ENCODE data around the gene FANCB.

Gene FANCB

DNA sequence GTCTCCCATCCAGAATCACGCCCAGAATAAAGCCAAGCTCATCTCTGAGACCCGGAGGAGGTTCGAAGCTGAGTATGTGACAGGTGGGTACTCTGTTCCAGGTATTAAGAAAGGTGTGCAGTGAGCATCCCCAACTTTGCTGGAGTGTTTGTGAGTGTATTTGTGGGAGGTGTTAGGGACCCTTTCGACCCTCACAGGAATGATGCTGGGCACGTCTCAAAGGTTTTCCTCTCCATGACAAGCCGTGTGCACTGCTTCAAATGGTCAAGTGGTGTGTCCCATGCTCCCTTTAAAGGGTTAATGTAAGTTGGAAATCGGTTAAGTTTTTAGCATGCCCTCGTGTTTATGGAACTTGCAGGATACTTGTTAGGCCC is 794 bp upstream of the FANCB start:
- WGBS, 2 donors (ENCODE audit: extremely low coverage in 2 of 2, insufficient read length in 2 of 2, insufficient replicate concordance in 1 of 2): no CpG with 5 or more reads among the region's 8 CpGs

DNA sequence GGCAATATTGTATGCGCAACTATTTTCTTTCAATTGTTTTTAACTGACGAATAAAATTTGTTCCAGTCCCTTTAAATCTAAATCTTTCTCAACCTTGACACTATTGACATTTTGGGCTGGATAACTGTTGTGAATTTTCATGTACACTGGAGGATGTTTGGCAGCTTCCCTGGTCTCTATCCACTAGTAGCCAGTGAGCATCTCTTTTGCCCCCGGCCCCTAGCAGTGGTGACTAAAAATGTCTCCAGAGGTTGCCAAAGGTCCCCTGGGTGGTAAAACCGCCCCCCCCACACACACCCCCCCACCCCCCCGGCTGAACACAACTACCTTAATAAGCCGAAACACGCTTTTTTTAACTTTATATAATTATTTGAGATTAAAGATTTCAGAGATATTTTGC is 514 bp downstream of the FANCB start:
- Histone ChIP-seq H3K14ac (ENCODE audit: low read length) (no peak overlapping the region), H4K91ac (ENCODE audit: low read depth, low read length, poor library complexity) (no peak overlapping the region), H3K4ac (ENCODE audit: low read length) (no peak overlapping the region), H3K23ac (ENCODE audit: low read depth, low read length, poor library complexity) (no peak overlapping the region), H2AFZ (ENCODE audit: low read length) (peak overlapping the region; percentile 89), H2BK15ac (ENCODE audit: low read length) (no peak overlapping the region), H3K4me2 (ENCODE audit: insufficient read depth, low read length, poor library complexity, severe bottlenecking) (no peak overlapping the region), H3K9ac (ENCODE audit: low read depth, low read length, poor library complexity) (no peak overlapping the region), H3K36me3 (replicated peaks in 1 of 2; ENCODE audit: control insufficient read depth in 2 of 2, insufficient read depth in 2 of 2, low read length in 2 of 2) (peaks cover 0 to 10% of the 10 kb centered on the region in 2 donors), H3K18ac (ENCODE audit: low read length) (no peak overlapping the region), H3K27me3 (ENCODE audit: control insufficient read depth in 3 of 3, insufficient read depth in 3 of 3, low read depth in 1 of 3, low read length in 3 of 3) (no peaks in the 10 kb centered on the region), H4K8ac (ENCODE audit: low read depth, low read length) (no peak overlapping the region), H3K4me1 (ENCODE audit: control insufficient read depth in 2 of 2, insufficient read depth in 1 of 2, low read depth in 1 of 2, low read length in 2 of 2) (peaks cover 0 to 4% of the 10 kb centered on the region in 2 donors), H3K27ac (replicated peaks; ENCODE audit: low read length) (no peak overlapping the region), H2BK12ac (ENCODE audit: low read length) (no peak overlapping the region), H2AK5ac (ENCODE audit: low read depth, low read length) (no peak overlapping the region), H2BK120ac (ENCODE audit: low read depth, low read length) (no peak overlapping the region), H3K79me1 (ENCODE audit: low read depth, low read length) (no peaks in the 10 kb centered on the region), H2BK5ac (ENCODE audit: low read length) (no peak overlapping the region), H3K9me3 (replicated peaks in 1 of 2; ENCODE audit: control insufficient read depth in 2 of 2, insufficient read depth in 1 of 2, low read depth in 1 of 2, low read length in 2 of 2) (peaks cover 0 to 12% of the 10 kb centered on the region in 2 donors), H3K4me3 (ENCODE audit: low read length in 2 of 2) (peak overlapping the region in 1 of 2 donors; percentile 80)
- DNase-seq (ENCODE audit: low spot score): no peak
- no CpG with 5 or more reads among the region's 7 CpGs for WGBS, 2 donors (ENCODE audit: extremely low coverage in 2 of 2, insufficient read length in 2 of 2, insufficient replicate concordance in 1 of 2)

More for the DNA sequence above, 794 bp upstream of the FANCB start:
- no peak overlapping the region for H4K8ac ChIP-seq (ENCODE audit: low read depth, low read length)
- H2BK5ac ChIP-seq (ENCODE audit: low read length): no peak overlapping the region
- no peak overlapping the region for H3K23ac ChIP-seq (ENCODE audit: low read depth, low read length, poor library complexity)
- H3K9me3 ChIP-seq (replicated peaks in 1 of 2; ENCODE audit: control insufficient read depth in 2 of 2, insufficient read depth in 1 of 2, low read depth in 1 of 2, low read length in 2 of 2): peaks cover 0 to under 1% of the 10 kb centered on the region in 2 donors
- no peaks in the 10 kb centered on the region for H3K79me1 ChIP-seq (ENCODE audit: low read depth, low read length)
- H2AK5ac ChIP-seq (ENCODE audit: low read depth, low read length): no peak overlapping the region
- peak overlapping the region; percentile 63 for H3K9ac ChIP-seq (ENCODE audit: low read depth, low read length, poor library complexity)
- no peak overlapping the region for H2BK15ac ChIP-seq (ENCODE audit: low read length)
- H2BK120ac ChIP-seq (ENCODE audit: low read depth, low read length): no peak overlapping the region
- H2BK12ac ChIP-seq (ENCODE audit: low read length): no peak overlapping the region
- DNase-seq (ENCODE audit: low spot score): no peak
- peaks cover 0 to 4% of the 10 kb centered on the region in 2 donors for H3K4me1 ChIP-seq (ENCODE audit: control insufficient read depth in 2 of 2, insufficient read depth in 1 of 2, low read depth in 1 of 2, low read length in 2 of 2)
- H3K27me3 ChIP-seq (ENCODE audit: control insufficient read depth in 3 of 3, insufficient read depth in 3 of 3, low read depth in 1 of 3, low read length in 3 of 3): no peaks in the 10 kb centered on the region
- H2AFZ ChIP-seq (ENCODE audit: low read length): peak overlapping the region; percentile 90
- peak overlapping the region; percentile 54 to 96 for H3K4me3 ChIP-seq (ENCODE audit: low read length in 2 of 2)
- H3K14ac ChIP-seq (ENCODE audit: low read length): no peak overlapping the region
- no peak overlapping the region for H3K4ac ChIP-seq (ENCODE audit: low read length)
- H3K36me3 ChIP-seq (replicated peaks in 1 of 2; ENCODE audit: control insufficient read depth in 2 of 2, insufficient read depth in 2 of 2, low read length in 2 of 2): peaks cover 0 to 2% of the 10 kb centered on the region in 2 donors
- H4K91ac ChIP-seq (ENCODE audit: low read depth, low read length, poor library complexity): no peak overlapping the region
- H3K4me2 ChIP-seq (ENCODE audit: insufficient read depth, low read length, poor library complexity, severe bottlenecking): peak overlapping the region; percentile 37
- H3K18ac ChIP-seq (ENCODE audit: low read length): peak overlapping the region; percentile 80
- peak overlapping the region; percentile 68 for H3K27ac ChIP-seq (replicated peaks; ENCODE audit: low read length)

DNA sequence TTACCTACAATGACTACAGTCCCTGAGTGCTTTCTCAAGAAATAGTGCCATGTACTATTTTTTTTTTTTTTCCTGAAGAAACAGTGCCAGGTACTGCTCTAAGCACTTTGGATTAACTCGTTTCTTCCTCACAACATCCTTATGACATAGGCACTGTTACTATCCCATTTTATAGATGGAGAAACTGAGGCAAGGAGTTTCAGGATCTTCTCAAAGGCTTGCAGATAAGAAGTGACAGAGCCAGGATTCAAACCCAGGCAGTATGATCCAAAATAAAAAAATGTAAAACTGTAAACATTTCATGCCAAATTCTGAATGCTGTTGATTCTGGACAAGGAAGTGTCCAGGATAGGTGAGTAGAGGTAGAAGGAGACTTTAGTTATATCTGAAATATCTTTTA is 1.1 kb downstream of the FANCB start:
- no peak overlapping the region for H3K23ac ChIP-seq (ENCODE audit: low read depth, low read length, poor library complexity)
- H3K27ac ChIP-seq (replicated peaks; ENCODE audit: low read length): no peak overlapping the region
- no peak overlapping the region for H3K18ac ChIP-seq (ENCODE audit: low read length)
- H2AK5ac ChIP-seq (ENCODE audit: low read depth, low read length): no peak overlapping the region
- H2AFZ ChIP-seq (ENCODE audit: low read length): no peak overlapping the region
- no peaks in the 10 kb centered on the region for H3K27me3 ChIP-seq (ENCODE audit: control insufficient read depth in 3 of 3, insufficient read depth in 3 of 3, low read depth in 1 of 3, low read length in 3 of 3)
- no peak overlapping the region for H3K14ac ChIP-seq (ENCODE audit: low read length)
- H3K9ac ChIP-seq (ENCODE audit: low read depth, low read length, poor library complexity): no peak overlapping the region
- DNase-seq (ENCODE audit: low spot score): no peak
- peak overlapping the region; percentile 11 for H3K4me2 ChIP-seq (ENCODE audit: insufficient read depth, low read length, poor library complexity, severe bottlenecking)
- H2BK12ac ChIP-seq (ENCODE audit: low read length): no peak overlapping the region
- H2BK120ac ChIP-seq (ENCODE audit: low read depth, low read length): no peak overlapping the region
- peaks cover 0 to 4% of the 10 kb centered on the region in 2 donors for H3K4me1 ChIP-seq (ENCODE audit: control insufficient read depth in 2 of 2, insufficient read depth in 1 of 2, low read depth in 1 of 2, low read length in 2 of 2)
- H3K4ac ChIP-seq (ENCODE audit: low read length): no peak overlapping the region
- WGBS, 2 donors (ENCODE audit: extremely low coverage in 2 of 2, insufficient read length in 2 of 2, insufficient replicate concordance in 1 of 2): no CpG with 5 or more reads among the region's 1 CpG
- peaks cover 0 to 18% of the 10 kb centered on the region in 2 donors for H3K9me3 ChIP-seq (replicated peaks in 1 of 2; ENCODE audit: control insufficient read depth in 2 of 2, insufficient read depth in 1 of 2, low read depth in 1 of 2, low read length in 2 of 2)
- no peak overlapping the region for H2BK15ac ChIP-seq (ENCODE audit: low read length)
- peak overlapping the region in 1 of 2 donors; percentile 80 for H3K4me3 ChIP-seq (ENCODE audit: low read length in 2 of 2)
- H4K8ac ChIP-seq (ENCODE audit: low read depth, low read length): no peak overlapping the region
- H2BK5ac ChIP-seq (ENCODE audit: low read length): no peak overlapping the region
- H3K79me1 ChIP-seq (ENCODE audit: low read depth, low read length): no peaks in the 10 kb centered on the region
- H4K91ac ChIP-seq (ENCODE audit: low read depth, low read length, poor library complexity): no peak overlapping the region
- H3K36me3 ChIP-seq (replicated peaks in 1 of 2; ENCODE audit: control insufficient read depth in 2 of 2, insufficient read depth in 2 of 2, low read length in 2 of 2): peaks cover 0 to 12% of the 10 kb centered on the region in 2 donors

DNA sequence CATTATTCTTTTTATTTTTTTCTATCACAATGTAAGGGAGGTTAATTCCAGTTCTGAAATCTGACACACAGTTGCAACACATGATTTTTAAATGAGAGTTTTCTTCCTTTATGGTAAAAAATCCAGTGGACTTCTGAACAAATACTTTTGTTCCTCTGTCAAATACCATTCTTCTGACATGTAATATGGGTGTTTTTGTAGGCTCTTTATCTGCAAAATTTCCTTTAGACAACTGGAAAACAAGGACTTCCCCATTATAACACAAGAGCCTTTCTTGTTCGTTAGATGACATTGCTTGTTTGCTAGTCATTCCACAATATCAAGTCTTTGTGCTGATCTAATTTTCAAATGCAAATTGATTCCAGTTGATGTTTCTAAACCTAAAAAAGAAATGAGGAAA is 7.7 kb downstream of the FANCB start:
- DNase-seq (ENCODE audit: low spot score): no peak
- Histone ChIP-seq H3K23ac (ENCODE audit: low read depth, low read length, poor library complexity) (no peak overlapping the region), H3K4ac (ENCODE audit: low read length) (no peak overlapping the region), H2BK120ac (ENCODE audit: low read depth, low read length) (no peak overlapping the region), H3K4me3 (ENCODE audit: low read length in 2 of 2) (no peak overlapping the region), H3K9ac (ENCODE audit: low read depth, low read length, poor library complexity) (no peak overlapping the region), H2AFZ (ENCODE audit: low read length) (no peak overlapping the region), H4K91ac (ENCODE audit: low read depth, low read length, poor library complexity) (no peak overlapping the region), H4K8ac (ENCODE audit: low read depth, low read length) (no peak overlapping the region), H3K14ac (ENCODE audit: low read length) (no peak overlapping the region), H3K18ac (ENCODE audit: low read length) (no peak overlapping the region), H2BK5ac (ENCODE audit: low read length) (no peak overlapping the region), H3K79me1 (ENCODE audit: low read depth, low read length) (no peaks in the 10 kb centered on the region), H3K27me3 (ENCODE audit: control insufficient read depth in 3 of 3, insufficient read depth in 3 of 3, low read depth in 1 of 3, low read length in 3 of 3) (no peaks in the 10 kb centered on the region), H2BK15ac (ENCODE audit: low read length) (no peak overlapping the region), H2BK12ac (ENCODE audit: low read length) (no peak overlapping the region), H2AK5ac (ENCODE audit: low read depth, low read length) (no peak overlapping the region), H3K27ac (replicated peaks; ENCODE audit: low read length) (no peak overlapping the region), H3K9me3 (replicated peaks in 1 of 2; ENCODE audit: control insufficient read depth in 2 of 2, insufficient read depth in 1 of 2, low read depth in 1 of 2, low read length in 2 of 2) (peaks cover 0 to 23% of the 10 kb centered on the region in 2 donors), H3K4me2 (ENCODE audit: insufficient read depth, low read length, poor library complexity, severe bottlenecking) (no peak overlapping the region), H3K36me3 (replicated peaks in 1 of 2; ENCODE audit: control insufficient read depth in 2 of 2, insufficient read depth in 2 of 2, low read length in 2 of 2) (peaks cover 0 to 20% of the 10 kb centered on the region in 2 donors), H3K4me1 (ENCODE audit: control insufficient read depth in 2 of 2, insufficient read depth in 1 of 2, low read depth in 1 of 2, low read length in 2 of 2) (no peaks in the 10 kb centered on the region)
- no CpG with 5 or more reads among the region's 1 CpG for WGBS, 2 donors (ENCODE audit: extremely low coverage in 2 of 2, insufficient read length in 2 of 2, insufficient replicate concordance in 1 of 2)
